ENCODE measurements around the gene JAZF1. TPM values are rescaled to one million over a fixed set of nuclear protein-coding genes. Genes with fewer than 3 reads are reported as not detected.
"Not testable (repeated sequence)": the region's sequence is repeated elsewhere in the genome, so short reads cannot be mapped to it uniquely, and the experiment has no call there.

JAZF1 gene
- total RNA-seq, 1 experiment from 2014 or later = 14.2 TPM

DNA sequence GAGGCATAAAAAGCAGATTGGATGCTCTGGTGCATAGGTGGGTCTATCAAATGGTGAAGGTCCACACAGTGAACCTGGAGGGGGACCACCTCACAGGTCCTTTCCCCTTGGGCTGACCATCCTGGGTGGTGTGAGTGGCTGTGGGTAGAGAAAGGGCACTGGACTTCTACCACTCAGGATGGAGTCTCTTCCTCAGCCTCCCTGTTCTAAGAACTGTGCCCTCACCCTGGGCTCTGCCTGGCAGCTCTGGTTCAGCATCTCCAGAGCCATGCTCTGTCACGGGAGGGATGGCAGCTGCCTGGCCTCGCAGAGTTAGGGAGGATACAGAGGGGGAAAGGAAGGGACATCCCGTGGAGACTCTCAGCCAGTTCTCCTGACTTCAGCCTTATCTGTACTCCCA is 318.8 kb downstream of the JAZF1 start:
- Mint-ChIP-seq H3K4me1 (ENCODE audit: insufficient read depth, unreplicated experiment) (peaks cover 7% of the 10 kb centered on the region), H3K4me3 (ENCODE audit: unreplicated experiment) (no peak overlapping the region), H3K27ac (ENCODE audit: low read depth, unreplicated experiment) (no peak overlapping the region), H3K27me3 (ENCODE audit: insufficient read depth, unreplicated experiment) (no peaks in the 10 kb centered on the region), H3K9me3 (ENCODE audit: unreplicated experiment) (no peaks in the 10 kb centered on the region), H3K36me3 (ENCODE audit: insufficient read depth, unreplicated experiment) (no peaks in the 10 kb centered on the region)
- no peak for DNase-seq (ENCODE audit: unreplicated experiment)
- TF ChIP-seq, protein P1, sequence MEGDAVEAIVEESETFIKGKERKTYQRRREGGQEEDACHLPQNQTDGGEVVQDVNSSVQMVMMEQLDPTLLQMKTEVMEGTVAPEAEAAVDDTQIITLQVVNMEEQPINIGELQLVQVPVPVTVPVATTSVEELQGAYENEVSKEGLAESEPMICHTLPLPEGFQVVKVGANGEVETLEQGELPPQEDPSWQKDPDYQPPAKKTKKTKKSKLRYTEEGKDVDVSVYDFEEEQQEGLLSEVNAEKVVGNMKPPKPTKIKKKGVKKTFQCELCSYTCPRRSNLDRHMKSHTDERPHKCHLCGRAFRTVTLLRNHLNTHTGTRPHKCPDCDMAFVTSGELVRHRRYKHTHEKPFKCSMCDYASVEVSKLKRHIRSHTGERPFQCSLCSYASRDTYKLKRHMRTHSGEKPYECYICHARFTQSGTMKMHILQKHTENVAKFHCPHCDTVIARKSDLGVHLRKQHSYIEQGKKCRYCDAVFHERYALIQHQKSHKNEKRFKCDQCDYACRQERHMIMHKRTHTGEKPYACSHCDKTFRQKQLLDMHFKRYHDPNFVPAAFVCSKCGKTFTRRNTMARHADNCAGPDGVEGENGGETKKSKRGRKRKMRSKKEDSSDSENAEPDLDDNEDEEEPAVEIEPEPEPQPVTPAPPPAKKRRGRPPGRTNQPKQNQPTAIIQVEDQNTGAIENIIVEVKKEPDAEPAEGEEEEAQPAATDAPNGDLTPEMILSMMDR (IDR thresholded peaks at IDR 0.05; ENCODE audit: unreplicated experiment) = no peak
- ChIA-PET CTCF (interaction anchor here (0.5 to 0.7 kb wide), 2 partner anchors 666 to 1020 kb away, joined by 3 read pairs; no protein-coding TSS in a partner anchor), POLR2A (interaction anchor here (0.6 to 0.7 kb wide), 2 partner anchors 16 to 151 kb away, joined by 5 read pairs; no protein-coding TSS in a partner anchor)
- intact Hi-C loops (cut with micrococcal nuclease) = no loop called here
- no TSS peak for BruUV-seq (replicated peaks)

GRCh38 chr7:27860800-27861199 is 319.8 kb downstream of the JAZF1 start:
- Mint-ChIP-seq H3K4me1 (ENCODE audit: insufficient read depth, unreplicated experiment) (peaks cover 7% of the 10 kb centered on the region), H3K27ac (ENCODE audit: low read depth, unreplicated experiment) (no peak overlapping the region), H3K9me3 (ENCODE audit: unreplicated experiment) (no peaks in the 10 kb centered on the region), H3K27me3 (ENCODE audit: insufficient read depth, unreplicated experiment) (no peaks in the 10 kb centered on the region), H3K4me3 (ENCODE audit: unreplicated experiment) (no peak overlapping the region), H3K36me3 (ENCODE audit: insufficient read depth, unreplicated experiment) (no peaks in the 10 kb centered on the region)
- no peak for DNase-seq (ENCODE audit: unreplicated experiment)
- no TSS peak for BruUV-seq (replicated peaks)
- TF ChIP-seq, protein P1 (IDR thresholded peaks at IDR 0.05; ENCODE audit: unreplicated experiment) = no peak
- CTCF ChIA-PET = interaction anchor here (0.9 kb wide), 1 partner anchor 40 kb away, joined by 3 read pairs; no protein-coding TSS in a partner anchor
- POLR2A ChIA-PET = no interaction called here
- intact Hi-C loops (cut with micrococcal nuclease) = no loop called here

DNA sequence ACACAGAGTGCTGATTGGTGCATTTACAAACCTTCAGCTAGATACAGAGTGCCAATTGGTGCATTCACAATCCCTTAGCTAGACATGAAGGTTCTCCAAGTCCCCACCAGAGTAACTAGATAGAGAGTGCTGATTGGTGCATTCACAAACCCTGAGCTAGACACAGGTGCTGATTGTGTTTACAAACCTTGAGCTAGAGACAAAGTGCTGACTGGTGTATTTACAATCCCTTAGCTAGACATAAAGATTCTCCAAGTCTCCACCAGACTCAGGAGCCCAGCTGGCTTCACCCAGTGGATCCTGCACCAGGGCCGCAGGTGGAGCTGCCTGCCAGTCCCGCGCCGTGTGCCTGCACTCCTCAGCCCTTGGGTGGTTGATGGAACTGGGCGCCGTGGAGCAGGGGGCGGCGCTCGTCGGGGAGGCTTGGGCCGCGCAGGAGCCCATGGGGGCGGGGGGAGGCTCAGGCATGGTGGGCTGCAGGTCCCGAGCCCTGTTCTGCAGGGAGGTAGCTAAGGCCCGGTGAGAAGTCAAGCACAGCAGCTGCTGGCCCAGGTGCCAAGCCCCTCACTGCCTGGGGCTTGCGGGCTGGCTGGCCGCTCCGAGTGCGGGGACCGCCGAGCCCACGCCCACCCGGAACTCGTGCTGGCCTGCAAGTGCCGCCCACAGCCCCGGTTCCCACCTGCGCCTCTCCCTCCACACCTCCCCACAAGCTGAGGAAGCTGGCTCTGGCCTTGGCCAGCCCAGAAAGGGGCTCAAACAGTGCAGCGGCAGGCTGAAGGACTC is 323.7 kb downstream of the JAZF1 start:
- BruUV-seq (replicated peaks); H3K36me3 Mint-ChIP-seq (ENCODE audit: insufficient read depth, unreplicated experiment); H3K4me3 Mint-ChIP-seq (ENCODE audit: unreplicated experiment); H3K9me3 Mint-ChIP-seq (ENCODE audit: unreplicated experiment); H3K27ac Mint-ChIP-seq (ENCODE audit: low read depth, unreplicated experiment); DNase-seq (ENCODE audit: unreplicated experiment); CTCF ChIA-PET; H3K4me1 Mint-ChIP-seq (ENCODE audit: insufficient read depth, unreplicated experiment); H3K27me3 Mint-ChIP-seq (ENCODE audit: insufficient read depth, unreplicated experiment); intact Hi-C loops (cut with micrococcal nuclease): not testable (repeated sequence)
- POLR2A ChIA-PET = interaction anchor here (0.9 kb wide), 1 partner anchor 72 kb away, joined by 3 read pairs; no protein-coding TSS in a partner anchor

DNA sequence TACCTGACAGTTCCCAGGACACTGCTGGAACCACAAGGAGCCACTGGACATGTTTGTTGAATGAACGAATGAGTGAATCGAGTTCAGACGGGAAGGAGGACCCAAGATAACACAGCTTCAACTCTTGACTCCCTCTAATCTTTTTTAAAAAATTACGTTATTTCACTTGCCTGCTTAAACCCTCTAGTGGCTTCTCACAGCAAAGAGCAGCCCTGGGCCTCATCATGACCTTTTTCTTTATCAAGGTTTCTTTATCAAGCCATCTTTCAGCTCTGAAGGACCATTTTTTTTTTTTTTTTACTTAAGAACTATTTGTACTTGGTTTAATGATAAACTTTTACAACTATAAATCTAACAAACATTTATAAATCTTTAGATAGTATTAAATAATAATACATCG is 330.1 kb downstream of the JAZF1 start:
- no peak overlapping the region for H3K27ac Mint-ChIP-seq (ENCODE audit: low read depth, unreplicated experiment)
- H3K9me3 Mint-ChIP-seq (ENCODE audit: unreplicated experiment) = no peaks in the 10 kb centered on the region
- no peaks in the 10 kb centered on the region for H3K4me1 Mint-ChIP-seq (ENCODE audit: insufficient read depth, unreplicated experiment)
- no peaks in the 10 kb centered on the region for H3K27me3 Mint-ChIP-seq (ENCODE audit: insufficient read depth, unreplicated experiment)
- H3K4me3 Mint-ChIP-seq (ENCODE audit: unreplicated experiment) = no peak overlapping the region
- intact Hi-C loops (cut with micrococcal nuclease) = no loop called here
- H3K36me3 Mint-ChIP-seq (ENCODE audit: insufficient read depth, unreplicated experiment) = no peaks in the 10 kb centered on the region
- ChIA-PET POLR2A (no interaction called here), CTCF (interaction anchor here (0.6 kb wide), 1 partner anchor 40 kb away, joined by 3 read pairs; no protein-coding TSS in a partner anchor)
- DNase-seq (ENCODE audit: unreplicated experiment) = no peak
- TF ChIP-seq, protein P1 (IDR thresholded peaks at IDR 0.05; ENCODE audit: unreplicated experiment) = no peak
- no TSS peak for BruUV-seq (replicated peaks)

Data from MCF 10A (cell line).